DOHH2 (cell line): ENCODE data around the gene PITX3.

ENCODE experiments used
- H3F3A ChIP-seq: fragments of 200-600 bp; sonication (generic), shearing (Covaris generic); 2 replicates; pipeline ENCODE4 v1.6.0; 2016; ENCODE audit warnings: antibody characterized with exemption, mild to moderate bottlenecking; ENCODE audit not compliant: control insufficient read depth, insufficient read depth
- H3K27ac ChIP-seq: fragments of 200-600 bp; sonication (generic); 2 replicates; pipeline ENCODE4 v1.5.1; 2014; ENCODE audit warnings: low read depth, mild to moderate bottlenecking, low read length, moderate library complexity
- H3K27me3 ChIP-seq: fragments of 200-600 bp; sonication (generic); 2 replicates; pipeline ENCODE4 v1.6.1; 2014; ENCODE audit warnings: mild to moderate bottlenecking, low read length, mixed read lengths; ENCODE audit not compliant: control insufficient read depth
- H3K36me3 ChIP-seq: fragments of 200-600 bp; sonication (generic); 2 replicates; pipeline ENCODE4 v1.6.1; 2014; ENCODE audit warnings: mild to moderate bottlenecking, low read length, moderate library complexity, mixed read lengths; ENCODE audit not compliant: control insufficient read depth
- H3K4me1 ChIP-seq: fragments of 200-600 bp; sonication (generic); 2 replicates; pipeline ENCODE4 v1.6.1; 2014; ENCODE audit warnings: mild to moderate bottlenecking, low read length, mixed read lengths; ENCODE audit not compliant: control insufficient read depth
- H3K4me2 ChIP-seq: fragments of 200-600 bp; sonication (generic); 2 replicates; pipeline ENCODE4 v1.6.0; 2014; ENCODE audit warnings: mild to moderate bottlenecking, low read length, moderate library complexity
- H3K4me3 ChIP-seq: fragments of 200-600 bp; sonication (generic); 2 replicates; pipeline ENCODE4 v1.5.1; 2014; ENCODE audit warnings: mild to moderate bottlenecking, low read length, mixed read lengths
- H3K79me2 ChIP-seq: fragments of 200-600 bp; sonication (generic); 2 replicates; pipeline ENCODE4 v1.6.1; 2014; ENCODE audit warnings: mild to moderate bottlenecking, low read length, mixed read lengths; ENCODE audit not compliant: control insufficient read depth
- H3K9me2 ChIP-seq: fragments of 200-600 bp; sonication (generic); replicated peaks from 2 replicates; pipeline ENCODE4 v1.6.1; 2014; ENCODE audit warnings: mild to moderate bottlenecking, low read length, mixed read lengths; ENCODE audit not compliant: control insufficient read depth
- H3K9me3 ChIP-seq: fragments of 200-600 bp; sonication (generic); 2 replicates; pipeline ENCODE4 v1.6.1; 2014; ENCODE audit warnings: antibody characterized with exemption, low read length, mixed read lengths; ENCODE audit not compliant: control insufficient read depth, insufficient read depth
- H4K20me1 ChIP-seq: fragments of 200-600 bp; sonication (generic); 2 replicates; pipeline ENCODE4 v1.6.0; 2014; ENCODE audit warnings: low read depth, mild to moderate bottlenecking, antibody characterized with exemption, low read length, moderate library complexity; ENCODE audit not compliant: control insufficient read depth, insufficient read depth
- EZH2phosphoT487 ChIP-seq: fragments of 200-600 bp; sonication (generic); IDR thresholded peaks from 2 replicates; pipeline ENCODE4 v1.6.1; 2017; ENCODE audit warnings: borderline replicate concordance, mild to moderate bottlenecking, antibody characterized with exemption, low read length, moderate library complexity, mixed read lengths
- TF ChIP-seq, protein P1 (sequence below): fragments of 200-600 bp; sonication (generic); IDR thresholded peaks from one replicate; pipeline ENCODE4 v1.5.1; 2014; ENCODE audit warnings: antibody characterized with exemption, mild to moderate bottlenecking, low read depth, low read length; ENCODE audit not compliant: poor library complexity, severe bottlenecking

PITX3 gene

DNA sequence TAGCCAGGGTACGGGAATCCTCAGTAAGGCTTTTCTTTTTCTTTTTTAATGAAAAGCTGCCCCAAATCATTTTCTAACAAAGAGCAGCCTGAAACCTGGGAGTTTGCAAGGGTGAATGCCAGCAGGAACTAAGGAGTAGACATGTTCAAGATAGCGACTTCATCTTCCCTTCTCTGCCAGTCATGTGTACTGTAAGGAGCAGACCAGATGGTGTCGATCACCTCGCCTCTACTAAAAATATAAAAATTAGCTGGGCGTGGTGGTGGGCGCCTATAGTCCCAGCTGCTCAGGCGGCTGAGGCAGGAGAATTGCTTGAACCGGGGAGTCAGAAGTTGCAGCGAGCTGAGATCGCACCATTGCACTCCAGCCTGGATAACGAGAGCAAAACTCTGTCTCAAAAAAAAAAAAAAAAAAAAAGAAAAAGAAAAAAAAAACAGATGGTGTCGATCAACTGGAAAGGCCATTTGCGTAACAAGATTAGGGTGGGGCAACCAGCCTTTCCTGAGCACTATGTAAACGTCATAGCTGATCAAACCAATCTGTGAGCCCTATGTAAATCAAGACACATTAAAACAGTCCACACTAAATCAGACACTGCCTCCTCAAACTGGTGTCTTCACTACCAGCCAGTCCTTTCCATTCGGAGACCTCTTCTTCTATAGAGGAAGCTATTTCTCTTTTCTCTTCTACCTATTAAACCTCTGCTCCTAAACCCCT, 55.3 kb downstream of the PITX3 start:
- Histone ChIP-seq H3K79me2 (no peaks in the 10 kb centered on the region), H3K36me3 (no peaks in the 10 kb centered on the region)
- TF ChIP-seq EZH2phosphoT487 = no peak

DNA sequence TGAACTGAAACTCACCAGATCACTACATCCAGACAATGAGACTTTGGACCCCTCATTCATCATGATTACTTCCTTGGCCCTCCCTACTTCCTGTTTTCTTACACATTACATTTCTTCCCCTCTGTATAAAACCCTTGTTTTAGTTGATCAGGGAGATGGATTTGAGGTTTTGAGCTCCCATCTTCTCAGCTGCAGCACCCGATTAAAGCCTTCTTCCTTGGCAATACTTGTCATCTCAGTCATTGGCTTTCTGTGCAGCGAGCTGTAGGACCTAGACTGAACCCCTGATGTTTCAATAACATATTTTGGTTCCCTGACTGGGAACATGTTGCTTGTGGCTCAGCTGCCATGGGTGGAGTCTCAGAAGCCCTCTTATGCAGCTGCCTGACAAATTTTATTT, 56.0 kb downstream of the PITX3 start:
- Histone ChIP-seq H3K4me1 (no peaks in the 10 kb centered on the region), H3K4me3 (no peak overlapping the region), H3K79me2 (no peaks in the 10 kb centered on the region), H3K9me3 (peaks cover 8% of the 10 kb centered on the region; the same call in 1 of the 2 replicates), H4K20me1 (no peaks in the 10 kb centered on the region), H3K27me3 (no peaks in the 10 kb centered on the region), H3K9me2 (no peaks in the 10 kb centered on the region), H3K36me3 (no peaks in the 10 kb centered on the region), H3K27ac (no peak overlapping the region), H3F3A (no peaks in the 10 kb centered on the region), H3K4me2 (no peak overlapping the region)
- TF ChIP-seq, protein P1, sequence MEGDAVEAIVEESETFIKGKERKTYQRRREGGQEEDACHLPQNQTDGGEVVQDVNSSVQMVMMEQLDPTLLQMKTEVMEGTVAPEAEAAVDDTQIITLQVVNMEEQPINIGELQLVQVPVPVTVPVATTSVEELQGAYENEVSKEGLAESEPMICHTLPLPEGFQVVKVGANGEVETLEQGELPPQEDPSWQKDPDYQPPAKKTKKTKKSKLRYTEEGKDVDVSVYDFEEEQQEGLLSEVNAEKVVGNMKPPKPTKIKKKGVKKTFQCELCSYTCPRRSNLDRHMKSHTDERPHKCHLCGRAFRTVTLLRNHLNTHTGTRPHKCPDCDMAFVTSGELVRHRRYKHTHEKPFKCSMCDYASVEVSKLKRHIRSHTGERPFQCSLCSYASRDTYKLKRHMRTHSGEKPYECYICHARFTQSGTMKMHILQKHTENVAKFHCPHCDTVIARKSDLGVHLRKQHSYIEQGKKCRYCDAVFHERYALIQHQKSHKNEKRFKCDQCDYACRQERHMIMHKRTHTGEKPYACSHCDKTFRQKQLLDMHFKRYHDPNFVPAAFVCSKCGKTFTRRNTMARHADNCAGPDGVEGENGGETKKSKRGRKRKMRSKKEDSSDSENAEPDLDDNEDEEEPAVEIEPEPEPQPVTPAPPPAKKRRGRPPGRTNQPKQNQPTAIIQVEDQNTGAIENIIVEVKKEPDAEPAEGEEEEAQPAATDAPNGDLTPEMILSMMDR = no peak
- TF ChIP-seq EZH2phosphoT487 = no peak

More for the DNA sequence above, 55.3 kb downstream of the PITX3 start:
- no peaks in the 10 kb centered on the region for H4K20me1 ChIP-seq
- no peak overlapping the region for H3K4me2 ChIP-seq
- no peaks in the 10 kb centered on the region for H3K9me2 ChIP-seq
- no peak overlapping the region for H3K27ac ChIP-seq
- no peaks in the 10 kb centered on the region for H3F3A ChIP-seq
- peaks cover 8% of the 10 kb centered on the region; the same call in 1 of the 2 replicates for H3K9me3 ChIP-seq
- no peak overlapping the region for H3K4me3 ChIP-seq
- no peaks in the 10 kb centered on the region for H3K27me3 ChIP-seq
- no peaks in the 10 kb centered on the region for H3K4me1 ChIP-seq

DNA sequence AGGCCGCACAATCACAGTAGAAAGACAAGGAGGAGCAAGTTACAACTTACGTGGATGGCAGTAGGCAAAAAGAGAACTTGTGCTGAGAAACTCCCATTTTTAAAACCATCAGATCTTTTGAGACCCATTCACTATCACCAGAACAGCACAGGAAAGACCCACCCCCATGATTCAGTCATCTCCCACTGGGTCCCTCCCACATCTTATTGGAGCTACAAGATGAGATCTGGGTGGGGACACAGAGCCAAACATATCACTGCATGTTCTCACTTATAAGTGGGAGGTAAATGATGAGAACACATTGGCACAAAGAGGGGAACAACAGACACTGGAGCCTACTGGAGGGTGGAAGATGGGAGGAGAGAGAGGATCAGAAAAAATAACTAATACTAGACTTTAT, 56.7 kb downstream of the PITX3 start:
- H3K4me3 ChIP-seq = no peak overlapping the region
- no peaks in the 10 kb centered on the region for H3K27me3 ChIP-seq
- no peaks in the 10 kb centered on the region for H3K79me2 ChIP-seq
- H3K9me3 ChIP-seq = peaks cover 8% of the 10 kb centered on the region; the same call in 1 of the 2 replicates
- H3K36me3 ChIP-seq = no peaks in the 10 kb centered on the region
- TF ChIP-seq, protein P1 = no peak
- H3K4me2 ChIP-seq = no peak overlapping the region
- H3K4me1 ChIP-seq = no peaks in the 10 kb centered on the region
- H3K27ac ChIP-seq = no peak overlapping the region
- H3F3A ChIP-seq = no peaks in the 10 kb centered on the region
- no peaks in the 10 kb centered on the region for H3K9me2 ChIP-seq
- no peaks in the 10 kb centered on the region for H4K20me1 ChIP-seq
